ENCODE data around the gene SUGP1.

GRCh38 chr19:19256072-19256969 lies 64.0 kb downstream of the SUGP1 start:
- no peak for TF ChIP-seq CTCF (optimal IDR thresholded peaks at IDR 0.05 in 1 of 3, IDR thresholded peaks at IDR 0.05 in 1 of 3, conservative IDR thresholded peaks at IDR 0.05 in 1 of 3; ENCODE audit: extremely low read depth in 1 of 3, insufficient read depth in 2 of 3, low read length in 3 of 3)
- no peak for TF ChIP-seq EZH2 (IDR thresholded peaks at IDR 0.05; ENCODE audit: low read length)
